HEK293 (cell line): ENCODE data around the gene NKD2.

Experiments used
- CTCF ChIA-PET: fragments of 350-600 bp; formaldehyde crosslinking; extraction: SDS; loops from one replicate; lab custom pipeline; 2021; ENCODE audit warnings: antibody characterized with exemption; lab: Yijun Ruan, JAX
- POLR2A ChIA-PET: fragments of 300-600 bp; formaldehyde crosslinking; extraction: SDS; loops from one replicate; lab custom pipeline; 2020; ENCODE audit warnings: antibody characterized with exemption, inconsistent platforms; lab: Yijun Ruan, JAX
- H3K27ac ChIP-seq: fragments of 200-500 bp; sonication (Bioruptor generic); 2 replicates; pipeline ENCODE4 v1.5.1; 2014; ENCODE audit warnings: low read depth, low read length, control low read depth, inconsistent platforms; ENCODE audit errors: extremely low read depth
- H3K36me3 ChIP-seq, 2 experiments: fragments of 200-500 bp in 1 of 2; sonication (Bioruptor generic) in 1 of 2; 1 replicate in 1 of 2; 2 replicates in 1 of 2; pipeline ENCODE4 v1.5.1; 2014 to 2017; ENCODE audit warnings: inconsistent platforms in 2 of 2, low read length in 2 of 2; ENCODE audit not compliant: control insufficient read depth in 2 of 2, insufficient read depth in 1 of 2
- H3K4me1 ChIP-seq: fragments of 200-500 bp; sonication (Bioruptor generic); 2 replicates; pipeline ENCODE4 v1.5.1; 2014; ENCODE audit warnings: mild to moderate bottlenecking, low read length, inconsistent platforms; ENCODE audit not compliant: control insufficient read depth, insufficient read depth
- H3K4me3 ChIP-seq: 2 replicates; pipeline ENCODE4 v1.5.1; 2011; ENCODE audit warnings: low read depth, mild to moderate bottlenecking, control low read depth, low read length, moderate library complexity
- H3K9me3 ChIP-seq: fragments of 200-500 bp; sonication (Bioruptor generic); 2 replicates; pipeline ENCODE4 v1.5.1; 2014; ENCODE audit warnings: low read depth, low read length, inconsistent platforms; ENCODE audit not compliant: control insufficient read depth, insufficient read depth
- ZFP41 ChIP-seq: fragments of 450-650 bp; formaldehyde crosslinking; IDR thresholded peaks from 2 replicates; pipeline ENCODE4 v1.5.1; 2016; ENCODE audit warnings: missing biosample characterization, missing genetic modification characterization, borderline replicate concordance
- ZNF24 ChIP-seq: fragments of 450-650 bp; formaldehyde crosslinking; IDR thresholded peaks from 2 replicates; pipeline ENCODE4 v1.5.1; 2016; ENCODE audit warnings: missing biosample characterization, missing genetic modification characterization
- ZNF530 ChIP-seq: fragments of 450-650 bp; formaldehyde crosslinking; IDR thresholded peaks from 2 replicates; pipeline ENCODE4 v1.5.1; 2016; ENCODE audit warnings: low read depth, missing biosample characterization, missing genetic modification characterization
- ZNF843 ChIP-seq: fragments of 450-650 bp; formaldehyde crosslinking; IDR thresholded peaks from 2 replicates; pipeline ENCODE4 v1.5.1; 2016; ENCODE audit warnings: missing biosample characterization, missing genetic modification characterization
- ZSCAN16 ChIP-seq: fragments of 450-650 bp; formaldehyde crosslinking; IDR thresholded peaks from 2 replicates; pipeline ENCODE4 v1.5.1; 2016; ENCODE audit warnings: missing biosample characterization, missing genetic modification characterization
- TF ChIP-seq, protein P1 (sequence below): fragments of 450-650 bp; formaldehyde crosslinking; IDR thresholded peaks from 2 replicates; pipeline ENCODE4 v1.5.1; 2016; ENCODE audit warnings: missing biosample characterization, missing genetic modification characterization

Gene NKD2

DNA sequence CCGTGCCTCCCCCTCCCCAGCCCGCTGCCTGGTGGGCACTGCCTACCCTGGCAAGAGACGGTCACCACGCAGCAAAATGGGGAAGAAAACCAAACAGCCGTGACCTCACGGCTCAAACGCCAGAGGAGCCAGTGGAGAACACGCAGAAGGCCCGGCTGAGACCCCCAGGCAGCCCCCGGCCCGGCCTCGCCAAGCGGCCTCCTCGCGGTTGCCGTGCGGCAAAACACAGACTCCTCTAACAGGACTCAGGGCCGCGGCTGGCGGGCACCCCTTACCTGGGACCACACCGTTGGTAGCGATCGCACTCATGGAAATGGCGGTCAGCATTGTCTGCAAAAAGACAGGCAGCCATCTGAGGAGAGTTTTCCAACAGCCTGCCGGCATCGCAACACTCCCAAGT lies 79.4 kb downstream of the NKD2 start:
- POLR2A ChIA-PET = no interaction called here
- CTCF ChIA-PET = no interaction called here
- Histone ChIP-seq H3K4me3 (no peak overlapping the region), H3K36me3 (peaks cover 0 to 58% of the 10 kb centered on the region in 2 experiments; a peak in 1 of 3 replicates), H3K9me3 (no peaks in the 10 kb centered on the region), H3K27ac (no peak overlapping the region), H3K4me1 (no peaks in the 10 kb centered on the region)
- TF ChIP-seq ZNF24 (tag by site-specific recombination) = no peak
- TF ChIP-seq ZNF843 = no peak
- TF ChIP-seq ZFP41 = no peak
- TF ChIP-seq ZSCAN16 (tag by site-specific recombination) = no peak
- TF ChIP-seq, protein P1, sequence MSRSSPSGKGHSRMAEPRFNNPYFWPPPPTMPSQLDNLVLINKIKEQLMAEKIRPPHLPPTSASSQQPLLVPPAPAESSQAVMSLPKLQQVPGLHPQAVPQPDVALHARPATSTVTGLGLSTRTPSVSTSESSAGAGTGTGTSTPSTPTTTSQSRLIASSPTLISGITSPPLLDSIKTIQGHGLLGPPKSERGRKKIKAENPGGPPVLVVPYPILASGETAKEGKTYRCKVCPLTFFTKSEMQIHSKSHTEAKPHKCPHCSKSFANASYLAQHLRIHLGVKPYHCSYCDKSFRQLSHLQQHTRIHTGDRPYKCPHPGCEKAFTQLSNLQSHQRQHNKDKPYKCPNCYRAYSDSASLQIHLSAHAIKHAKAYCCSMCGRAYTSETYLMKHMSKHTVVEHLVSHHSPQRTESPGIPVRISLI (tag by site-specific recombination) = no peak
- TF ChIP-seq ZNF530 (tag by site-specific recombination) = no peak
